HG03521 (cell line): Measurements from ENCODE around the gene SGMS1.
"Not testable (repeated sequence)": the region's sequence is repeated elsewhere in the genome, so short reads cannot be mapped to it uniquely, and the experiment has no call there.

Experiments used
- ATAC-seq: cut with Tn5 transposase; IDR thresholded peaks from one replicate; pipeline ENCODE4 v1.9.1; 2021; ENCODE audit warnings: mild to moderate bottlenecking, moderate library complexity; ENCODE audit not compliant: unreplicated experiment

The SGMS1 gene

GRCh38 chr10:50560370-50560769 lies 63.4 kb downstream of the SGMS1 start:
- no peak for ATAC-seq

GRCh38 chr10:50558371-50558770 lies 65.4 kb downstream of the SGMS1 start:
- no peak for ATAC-seq

DNA sequence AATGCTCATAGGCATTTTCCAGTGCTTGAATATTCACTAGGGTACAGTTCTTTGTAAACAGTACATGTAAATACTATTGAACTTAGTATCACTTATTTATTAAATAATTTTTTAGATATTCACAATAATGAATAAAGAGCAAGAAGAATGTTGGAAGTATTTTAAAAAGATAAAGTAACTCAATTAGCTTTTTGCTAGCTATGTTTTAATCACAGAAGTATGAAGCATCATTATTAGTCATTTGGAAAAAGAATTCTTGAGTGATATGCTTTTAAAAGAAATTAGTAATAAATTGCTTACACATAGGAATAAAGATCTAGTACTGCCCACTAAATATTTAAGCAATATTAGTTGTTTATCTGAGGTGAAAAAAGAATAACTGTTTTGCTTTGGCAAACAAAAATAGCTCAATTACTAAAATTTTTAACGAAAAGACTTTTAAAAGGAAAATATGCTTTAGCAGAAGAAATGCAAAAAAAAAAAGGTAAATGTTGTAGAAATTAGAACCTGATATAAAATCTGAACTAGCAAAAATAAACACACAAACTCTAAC lies 66.5 kb downstream of the SGMS1 start:
- no peak for ATAC-seq

DNA sequence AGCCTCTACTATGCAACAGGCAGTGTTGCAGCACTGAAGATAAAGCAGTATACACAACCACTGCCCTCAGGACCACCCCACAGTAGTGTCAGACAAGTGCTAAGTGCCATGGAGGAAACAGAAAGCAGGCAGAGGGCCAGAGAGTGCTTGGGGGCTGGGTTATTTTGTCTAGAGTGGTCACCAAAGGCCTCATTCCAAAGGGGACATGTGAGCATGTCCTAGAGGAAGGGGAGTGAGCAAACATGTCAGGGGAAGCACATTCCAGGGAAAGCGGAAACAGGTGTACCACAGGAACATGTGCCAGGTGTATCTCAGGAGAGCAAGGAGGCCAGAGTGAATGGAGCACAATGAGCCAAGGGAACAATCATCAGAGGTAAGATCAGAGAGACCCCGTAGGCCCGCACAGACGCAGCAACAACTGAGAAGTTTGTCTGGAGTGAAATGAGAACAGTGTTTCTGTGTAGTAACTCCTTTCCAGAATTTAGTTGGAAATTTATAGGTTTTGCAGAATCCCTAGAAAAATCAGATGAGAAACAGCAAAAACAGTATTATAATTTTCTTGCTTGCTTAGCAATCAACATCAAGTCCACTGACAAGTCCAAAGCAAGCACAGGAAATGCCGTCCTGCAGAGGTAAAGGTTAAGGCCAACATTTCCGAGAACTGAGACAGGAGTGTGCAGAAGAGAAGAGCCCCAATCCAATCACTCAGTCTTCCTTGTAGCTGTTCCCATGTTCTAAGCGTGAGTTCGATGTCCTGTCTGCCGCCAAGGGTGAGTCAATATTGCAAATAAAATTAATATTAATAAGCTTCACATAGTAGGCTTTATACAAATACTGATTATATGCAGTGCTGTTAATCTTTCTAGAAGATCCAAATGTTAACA lies 67.3 kb downstream of the SGMS1 start:
- no peak for ATAC-seq

GRCh38 chr10:50554995-50555568 lies 68.7 kb downstream of the SGMS1 start:
- ATAC-seq: no peak

GRCh38 chr10:50554376-50554994 lies 69.3 kb downstream of the SGMS1 start:
- no peak for ATAC-seq

GRCh38 chr10:50552771-50553535 lies 70.8 kb downstream of the SGMS1 start:
- no peak for ATAC-seq

GRCh38 chr10:50552308-50552707 lies 71.4 kb downstream of the SGMS1 start:
- ATAC-seq: no peak

- no peak for ATAC-seq
These were observed 71.9 kb downstream of the SGMS1 start for GRCh38 chr10:50551894-50552293.

GRCh38 chr10:50550291-50550839 lies 73.4 kb downstream of the SGMS1 start:
- ATAC-seq: no peak

GRCh38 chr10:50549186-50549585 lies 74.6 kb downstream of the SGMS1 start:
- ATAC-seq: not testable (repeated sequence)

DNA sequence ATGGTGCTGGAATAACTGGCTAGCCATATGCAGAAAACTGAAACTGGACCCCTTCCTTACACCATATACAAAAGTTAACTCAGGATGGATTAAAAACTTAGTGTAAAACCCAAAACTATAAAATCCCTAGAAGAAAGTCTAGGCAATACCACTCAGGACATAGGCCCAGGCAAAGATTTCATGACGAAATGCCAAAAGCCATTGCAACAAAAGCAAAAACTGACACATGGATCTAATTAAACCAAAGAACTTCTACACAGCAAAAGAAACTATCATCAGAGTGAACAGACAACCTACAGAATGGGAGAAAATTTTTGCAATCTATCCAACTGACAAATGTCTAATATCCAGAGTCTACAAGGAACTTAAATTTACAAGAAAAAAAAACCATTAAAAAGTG lies 75.3 kb downstream of the SGMS1 start:
- not testable (repeated sequence) for ATAC-seq

GRCh38 chr10:50546287-50546686 lies 77.5 kb downstream of the SGMS1 start:
- not testable (repeated sequence) for ATAC-seq

GRCh38 chr10:50545846-50546245 lies 77.9 kb downstream of the SGMS1 start:
- ATAC-seq: no peak

DNA sequence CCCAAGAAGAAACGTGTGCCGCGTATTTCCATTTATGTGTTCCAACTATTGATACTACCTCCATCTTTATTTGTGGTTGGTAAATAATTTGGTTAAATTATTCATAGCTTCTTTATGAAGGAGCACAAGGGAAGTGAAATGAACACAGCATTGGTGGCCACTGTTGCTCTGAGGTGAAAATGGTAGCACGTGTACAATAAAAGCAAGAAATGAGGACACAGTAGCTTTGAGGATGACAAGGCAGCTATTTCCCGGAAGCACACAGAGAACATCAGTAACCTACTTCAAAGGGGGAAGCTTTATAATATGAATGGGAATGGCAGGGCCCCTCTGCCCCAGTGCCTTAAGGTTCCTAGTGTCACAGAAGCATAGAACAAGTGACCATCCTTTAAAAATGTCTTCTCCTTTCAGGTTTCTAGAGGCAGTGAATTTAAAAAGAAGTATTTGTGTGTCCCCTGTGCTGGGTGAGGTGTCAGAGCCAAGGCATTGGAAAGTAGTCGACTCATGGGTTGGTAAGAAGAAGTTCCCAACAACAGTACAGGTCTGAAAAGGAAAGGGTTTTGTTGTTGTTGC lies 78.8 kb downstream of the SGMS1 start:
- ATAC-seq: no peak

DNA sequence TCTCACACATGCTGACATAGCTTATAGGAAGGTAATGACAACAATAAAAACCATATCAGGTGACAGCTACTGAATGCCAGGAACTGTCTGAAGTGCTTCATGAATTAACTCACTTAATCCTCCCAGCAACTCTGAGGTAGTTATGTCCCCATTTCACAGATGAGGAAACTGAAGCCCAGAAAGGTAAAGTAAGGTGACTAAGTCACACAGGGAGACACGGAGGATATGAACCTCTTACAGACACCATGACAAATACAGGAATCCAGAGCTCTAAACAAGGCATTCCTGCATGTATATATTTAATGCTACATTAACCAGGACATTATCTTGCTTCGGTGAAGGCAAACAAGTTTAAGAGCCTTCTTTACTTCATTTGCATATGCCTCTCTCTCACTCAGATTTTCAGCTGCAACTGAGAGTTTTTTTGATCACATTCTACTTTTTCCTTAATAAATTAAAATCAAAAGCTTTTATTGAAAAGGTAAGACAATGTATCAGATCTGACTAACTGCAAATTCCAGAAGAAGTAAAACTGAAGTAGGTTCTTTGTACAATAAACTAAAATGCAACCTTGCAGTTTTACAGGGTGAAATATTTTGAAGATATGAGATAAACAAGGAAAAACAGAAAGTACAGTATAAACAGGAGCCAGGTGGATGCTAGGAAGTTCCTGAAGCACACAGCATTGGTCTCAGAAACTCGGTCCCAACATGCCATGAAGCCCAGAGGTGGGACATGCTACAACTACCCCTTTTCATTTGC lies 79.5 kb downstream of the SGMS1 start:
- ATAC-seq: no peak

DNA sequence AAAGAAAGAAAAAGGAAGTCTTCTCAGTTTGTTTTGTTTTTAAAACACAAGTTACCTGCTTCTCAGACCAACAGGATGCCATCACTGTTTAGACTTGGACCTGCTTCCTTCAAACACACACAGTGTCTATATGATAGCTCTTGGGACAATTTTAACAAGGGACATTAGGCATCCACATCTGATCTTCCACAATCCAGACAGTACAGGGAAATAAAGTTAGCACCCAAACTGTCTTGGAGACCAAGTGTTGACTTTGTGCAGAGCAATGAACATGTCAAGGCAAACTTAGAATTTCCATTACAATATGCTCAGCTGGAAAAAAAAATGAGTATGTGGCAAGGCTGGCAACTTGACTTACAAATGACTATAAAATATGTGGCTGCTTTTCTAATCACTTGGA lies 80.9 kb downstream of the SGMS1 start:
- no peak for ATAC-seq

DNA sequence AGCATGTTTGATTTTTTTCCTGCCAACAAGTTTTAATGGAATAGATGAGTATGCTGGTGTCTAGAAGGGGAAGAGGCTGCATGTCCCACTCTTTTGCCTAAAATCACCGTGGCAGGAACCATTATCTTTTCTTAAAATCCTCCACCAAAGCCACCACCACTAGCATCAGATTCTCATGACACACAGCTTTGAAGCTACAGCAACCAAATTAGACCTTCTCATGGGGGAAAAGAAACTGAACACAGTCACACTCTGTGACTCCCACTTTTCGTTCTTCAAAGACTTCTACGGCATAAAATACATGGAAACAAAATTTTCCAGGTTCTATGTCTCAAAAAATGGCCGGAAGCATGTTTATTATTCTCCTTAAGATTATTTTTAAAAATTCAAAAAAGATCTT lies 81.8 kb downstream of the SGMS1 start:
- no peak for ATAC-seq

DNA sequence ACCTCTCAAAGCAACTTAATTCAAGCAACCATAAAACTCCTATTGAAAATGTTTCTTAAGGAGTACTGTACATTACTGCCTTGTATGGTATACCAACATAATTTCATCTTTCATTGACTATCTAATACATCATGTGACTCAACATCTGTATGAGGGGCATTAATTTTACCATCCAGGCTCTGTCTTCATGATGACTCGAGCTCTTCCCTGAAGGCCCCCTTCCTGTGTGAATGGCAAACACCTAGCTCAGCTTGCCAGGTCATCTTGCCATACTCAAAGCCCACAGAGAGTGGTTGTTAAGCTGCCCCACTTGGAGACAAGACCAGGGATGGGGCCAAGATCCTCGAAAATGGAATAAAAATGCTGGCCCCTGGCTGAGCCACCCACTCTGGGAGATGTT lies 82.4 kb downstream of the SGMS1 start:
- no peak for ATAC-seq

DNA sequence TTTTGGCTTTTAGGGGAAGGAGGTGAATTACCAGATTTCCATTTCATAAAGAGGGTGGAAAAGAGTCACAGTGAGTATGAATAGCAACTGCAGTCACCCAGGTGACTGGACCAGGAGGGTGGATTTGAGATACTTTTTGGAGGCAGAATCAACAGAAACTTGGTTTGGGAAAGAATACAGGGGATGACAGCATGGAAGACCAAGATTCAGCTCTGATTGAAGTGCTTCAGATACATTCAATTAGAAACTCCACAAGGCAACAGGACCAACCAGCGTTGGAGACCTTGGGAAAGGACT lies 83.0 kb downstream of the SGMS1 start:
- ATAC-seq: peak; percentile 12
